ENCODE data around the gene SMIM12. TPM values are rescaled to one million over a fixed set of nuclear protein-coding genes. Genes with fewer than 3 reads are reported as not detected.

Gene SMIM12
- total RNA-seq, 2 donors from 2014 or later: 49.6 to 55.2 TPM

DNA sequence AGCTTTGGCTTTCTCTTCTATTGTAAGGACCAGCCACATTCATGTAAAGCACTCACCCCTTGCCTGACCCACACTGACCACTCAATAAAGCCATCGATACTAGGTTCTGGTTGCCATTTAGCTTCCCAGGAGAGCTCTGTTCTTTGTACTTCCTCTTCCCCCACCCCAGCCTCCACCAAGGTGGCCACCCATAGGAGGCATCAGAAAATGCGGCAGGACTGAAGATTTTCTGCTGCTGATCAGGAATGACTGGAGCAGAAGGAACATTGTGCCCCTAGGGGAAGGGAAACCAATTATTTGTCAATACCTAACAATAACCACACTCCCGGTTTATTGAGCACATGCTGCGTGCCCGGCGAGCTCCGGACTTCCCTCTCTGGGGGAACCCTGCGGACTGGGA lies 5.2 kb upstream of the SMIM12 start:
- Histone ChIP-seq H3K4me1 (no peaks in the 10 kb centered on the region), H3K27ac (no peak overlapping the region), H3K9me3 (no peaks in the 10 kb centered on the region), H3K9ac (ENCODE audit: low read depth in 2 of 2, low read length in 2 of 2) (no peak overlapping the region), H3K27me3 (no peaks in the 10 kb centered on the region), H3K4me3 (no peak overlapping the region), H3K36me3 (no peaks in the 10 kb centered on the region)
- intact Hi-C loops (cut with DNase I): loop anchor here (5.0 kb wide), 1 partner anchor 77 kb away; no protein-coding TSS in a partner anchor
- TF ChIP-seq, protein P1, sequence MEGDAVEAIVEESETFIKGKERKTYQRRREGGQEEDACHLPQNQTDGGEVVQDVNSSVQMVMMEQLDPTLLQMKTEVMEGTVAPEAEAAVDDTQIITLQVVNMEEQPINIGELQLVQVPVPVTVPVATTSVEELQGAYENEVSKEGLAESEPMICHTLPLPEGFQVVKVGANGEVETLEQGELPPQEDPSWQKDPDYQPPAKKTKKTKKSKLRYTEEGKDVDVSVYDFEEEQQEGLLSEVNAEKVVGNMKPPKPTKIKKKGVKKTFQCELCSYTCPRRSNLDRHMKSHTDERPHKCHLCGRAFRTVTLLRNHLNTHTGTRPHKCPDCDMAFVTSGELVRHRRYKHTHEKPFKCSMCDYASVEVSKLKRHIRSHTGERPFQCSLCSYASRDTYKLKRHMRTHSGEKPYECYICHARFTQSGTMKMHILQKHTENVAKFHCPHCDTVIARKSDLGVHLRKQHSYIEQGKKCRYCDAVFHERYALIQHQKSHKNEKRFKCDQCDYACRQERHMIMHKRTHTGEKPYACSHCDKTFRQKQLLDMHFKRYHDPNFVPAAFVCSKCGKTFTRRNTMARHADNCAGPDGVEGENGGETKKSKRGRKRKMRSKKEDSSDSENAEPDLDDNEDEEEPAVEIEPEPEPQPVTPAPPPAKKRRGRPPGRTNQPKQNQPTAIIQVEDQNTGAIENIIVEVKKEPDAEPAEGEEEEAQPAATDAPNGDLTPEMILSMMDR (IDR thresholded peaks at IDR 0.05): no peak
- no peak for DNase-seq

DNA sequence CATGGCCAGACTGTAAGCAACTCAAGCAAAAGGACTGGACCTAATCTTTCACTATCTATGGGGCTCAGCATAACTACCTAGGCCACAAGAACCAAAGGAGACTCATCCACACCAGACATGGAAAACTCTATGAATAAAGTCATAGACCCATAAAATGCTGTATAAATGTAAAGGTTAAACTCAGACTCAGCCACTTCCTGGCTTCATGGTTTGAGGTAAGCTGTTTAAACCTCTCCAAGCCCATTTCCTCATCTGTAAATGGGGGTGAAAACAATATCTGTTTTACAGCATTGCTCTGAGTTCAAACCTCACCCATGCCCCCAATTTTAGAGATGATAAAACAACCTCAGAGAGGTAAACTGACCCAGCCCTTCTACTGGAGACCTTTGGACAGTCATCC lies 4.0 kb upstream of the SMIM12 start:
- Histone ChIP-seq H3K4me3 (no peak overlapping the region), H3K9me3 (no peaks in the 10 kb centered on the region), H3K4me1 (no peaks in the 10 kb centered on the region), H3K9ac (ENCODE audit: low read depth in 2 of 2, low read length in 2 of 2) (no peak overlapping the region), H3K27ac (peak overlapping the region; percentile 41), H3K27me3 (no peaks in the 10 kb centered on the region), H3K36me3 (no peaks in the 10 kb centered on the region)
- intact Hi-C loops (cut with DNase I): no loop called here
- TF ChIP-seq, protein P1 (IDR thresholded peaks at IDR 0.05): no peak
- no peak for DNase-seq

DNA sequence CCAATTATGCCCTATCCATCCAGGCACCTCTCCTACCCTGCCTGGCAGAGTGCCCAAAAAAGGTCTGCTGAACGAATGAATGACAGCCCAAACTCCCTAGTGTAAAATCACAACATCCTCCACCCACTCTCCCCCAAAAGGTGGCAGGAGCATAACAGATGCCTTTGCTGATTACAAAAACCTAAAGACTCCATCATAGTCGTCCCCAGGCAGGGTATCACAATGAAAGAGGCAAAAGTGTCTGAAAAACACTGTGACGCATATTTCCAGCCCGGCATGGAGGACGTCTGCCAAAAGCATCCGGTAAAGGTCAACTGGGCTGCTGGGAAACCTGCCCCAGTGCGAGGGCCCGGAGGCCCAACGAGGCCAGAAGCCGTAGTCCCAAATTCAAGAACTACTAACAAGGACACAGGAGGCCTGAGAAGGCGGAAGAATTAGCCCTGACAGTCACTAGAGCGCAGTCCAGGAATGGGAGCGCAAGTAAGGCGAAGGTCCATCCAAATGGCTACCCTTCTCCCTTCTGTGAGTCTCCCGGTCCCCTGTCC lies 576 bp downstream of the SMIM12 start:
- H3K4me1 ChIP-seq: peaks cover 4% of the 10 kb centered on the region
- intact Hi-C loops (cut with DNase I): no loop called here

DNA sequence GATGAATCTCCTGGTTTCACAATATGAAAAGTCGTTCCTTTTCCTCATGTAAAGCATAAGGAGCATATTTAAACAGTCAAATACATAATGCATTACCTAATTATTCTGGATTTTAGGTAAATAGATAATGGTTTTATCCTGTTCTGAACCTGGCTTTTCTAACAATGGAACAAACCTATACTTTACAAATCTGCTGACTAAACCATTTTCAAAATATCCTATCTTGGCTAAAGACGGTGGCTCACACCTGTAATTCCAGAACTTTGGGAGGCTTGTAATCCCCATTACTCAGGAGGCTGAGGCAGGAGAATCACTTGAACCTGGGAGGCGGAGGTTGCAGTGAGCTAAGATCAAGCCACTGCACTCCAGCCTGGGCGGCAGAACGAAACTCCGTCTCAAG lies 2.9 kb downstream of the SMIM12 start:
- no peaks in the 10 kb centered on the region for H3K27me3 ChIP-seq
- no peak overlapping the region for H3K27ac ChIP-seq
- peaks cover 4% of the 10 kb centered on the region for H3K4me1 ChIP-seq
- intact Hi-C loops (cut with DNase I): no loop called here
- TF ChIP-seq, protein P1 (IDR thresholded peaks at IDR 0.05): no peak
- H3K36me3 ChIP-seq: peaks cover 7% of the 10 kb centered on the region
- DNase-seq: no peak
- no peak overlapping the region for H3K4me3 ChIP-seq
- no peak overlapping the region for H3K9ac ChIP-seq (ENCODE audit: low read depth in 2 of 2, low read length in 2 of 2)
- no peaks in the 10 kb centered on the region for H3K9me3 ChIP-seq

More for the DNA sequence above, 576 bp downstream of the SMIM12 start:
- H3K9ac ChIP-seq (ENCODE audit: low read depth in 2 of 2, low read length in 2 of 2): peak overlapping the region; percentile 80 to 99
- peak; percentile 28 for DNase-seq
- H3K27me3 ChIP-seq: no peaks in the 10 kb centered on the region
- H3K9me3 ChIP-seq: no peaks in the 10 kb centered on the region
- peak overlapping the region; percentile 95 for H3K4me3 ChIP-seq
- peaks cover 7% of the 10 kb centered on the region for H3K36me3 ChIP-seq
- TF ChIP-seq, protein P1 (IDR thresholded peaks at IDR 0.05): no peak
- H3K27ac ChIP-seq: peak overlapping the region; percentile 56

DNA sequence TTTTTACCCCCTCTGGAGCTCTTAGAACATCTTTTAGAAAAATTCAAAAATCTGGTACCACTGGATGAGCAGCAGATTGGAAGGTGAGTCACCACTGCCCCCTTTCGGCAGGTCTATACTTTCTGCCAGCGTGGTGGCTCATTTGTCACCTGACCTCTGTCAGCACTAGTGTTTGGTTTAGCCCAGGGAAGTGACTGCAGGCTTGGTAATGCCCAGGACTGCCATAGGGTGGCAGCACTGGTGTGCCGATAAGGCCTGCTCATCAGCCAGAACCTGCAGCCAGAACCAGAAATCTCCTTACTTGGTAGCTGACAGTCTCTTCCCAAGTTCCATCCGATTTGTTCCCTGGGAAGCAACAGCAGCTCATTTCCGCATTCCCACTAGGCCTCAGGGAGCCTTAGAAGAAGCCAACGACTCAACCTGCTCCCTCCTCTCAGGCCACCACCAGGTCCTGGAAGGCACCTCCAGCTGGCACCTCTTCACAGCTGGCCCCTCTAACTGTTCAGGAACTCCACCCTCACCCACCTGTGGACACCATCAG lies 6.8 kb downstream of the SMIM12 start:
- TF ChIP-seq, protein P1 (IDR thresholded peaks at IDR 0.05): peak; percentile 95
- H3K4me1 ChIP-seq: peaks cover under 1% of the 10 kb centered on the region
- no peaks in the 10 kb centered on the region for H3K27me3 ChIP-seq
- no peak overlapping the region for H3K9ac ChIP-seq (ENCODE audit: low read depth in 2 of 2, low read length in 2 of 2)
- DNase-seq: peak; percentile 93
- no peaks in the 10 kb centered on the region for H3K9me3 ChIP-seq
- no peak overlapping the region for H3K4me3 ChIP-seq
- peaks cover 7% of the 10 kb centered on the region for H3K36me3 ChIP-seq
- intact Hi-C loops (cut with DNase I): loop anchor here (2.0 kb wide), 1 partner anchor 66 kb away; no protein-coding TSS in a partner anchor
- H3K27ac ChIP-seq: no peak overlapping the region

All from colonic mucosa (tissue), 4 donors.